HG03045 (cell line): Measurements from ENCODE around the gene TICAM2.
A peak's percentile ranks its signal among the peaks of the same experiment; 100 is the strongest.

Experiments
- ATAC-seq: cut with Tn5 transposase; IDR thresholded peaks from one replicate; pipeline ENCODE4 v1.9.1; 2021; ENCODE audit warnings: mild to moderate bottlenecking, moderate library complexity; ENCODE audit not compliant: unreplicated experiment

Gene TICAM2

GRCh38 chr5:115573133-115573532 lies 29.1 kb downstream of the TICAM2 start:
- no peak for ATAC-seq

- no peak for ATAC-seq
Observed at GRCh38 chr5:115571441-115571878, 30.8 kb downstream of the TICAM2 start.

GRCh38 chr5:115568668-115569067 lies 33.6 kb downstream of the TICAM2 start:
- ATAC-seq, result no peak

GRCh38 chr5:115565233-115565632 lies 37.0 kb downstream of the TICAM2 start:
- no peak for ATAC-seq

- ATAC-seq, result no peak
Observed at GRCh38 chr5:115561176-115561575, 41.1 kb downstream of the TICAM2 start.

GRCh38 chr5:115559524-115559923 lies 42.8 kb downstream of the TICAM2 start:
- no peak for ATAC-seq

- no peak for ATAC-seq
Observed at GRCh38 chr5:115558388-115558956, 43.8 kb downstream of the TICAM2 start.

DNA sequence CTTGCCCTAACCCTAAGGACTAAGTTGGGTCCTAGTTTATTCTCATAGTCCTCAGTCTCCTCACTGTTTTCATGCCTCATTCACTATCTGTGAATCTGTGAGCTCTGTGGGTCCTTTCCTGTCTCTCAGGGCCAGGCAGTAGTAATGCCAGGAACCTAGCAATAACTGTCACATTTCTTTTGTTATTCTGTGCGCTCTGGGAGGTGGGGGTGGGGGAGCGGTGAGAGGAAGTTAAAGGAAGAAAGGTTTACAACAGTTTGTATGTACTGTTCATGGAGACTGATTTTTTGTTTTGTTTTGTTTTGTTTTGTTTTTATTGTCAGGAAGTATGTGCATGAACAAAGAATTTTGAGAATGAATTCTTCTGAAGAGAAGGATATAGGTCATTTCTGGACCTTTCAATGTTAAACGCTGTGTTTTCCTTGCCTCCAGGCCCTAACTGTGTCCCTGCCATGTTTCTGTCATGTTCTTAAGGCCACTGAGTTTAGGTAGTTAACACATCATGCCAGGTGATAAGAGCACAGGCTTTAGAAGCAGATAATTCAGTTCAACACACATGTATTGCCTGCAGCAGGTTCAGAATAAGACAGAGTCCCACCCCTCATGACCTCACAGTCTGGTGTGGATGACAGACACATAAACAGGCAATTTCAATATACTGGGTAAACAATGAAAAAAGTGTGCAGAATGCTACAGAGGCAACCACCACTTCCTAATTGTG lies 44.5 kb downstream of the TICAM2 start:
- ATAC-seq, result no peak

GRCh38 chr5:115556276-115556675 lies 46.0 kb downstream of the TICAM2 start:
- no peak for ATAC-seq

DNA sequence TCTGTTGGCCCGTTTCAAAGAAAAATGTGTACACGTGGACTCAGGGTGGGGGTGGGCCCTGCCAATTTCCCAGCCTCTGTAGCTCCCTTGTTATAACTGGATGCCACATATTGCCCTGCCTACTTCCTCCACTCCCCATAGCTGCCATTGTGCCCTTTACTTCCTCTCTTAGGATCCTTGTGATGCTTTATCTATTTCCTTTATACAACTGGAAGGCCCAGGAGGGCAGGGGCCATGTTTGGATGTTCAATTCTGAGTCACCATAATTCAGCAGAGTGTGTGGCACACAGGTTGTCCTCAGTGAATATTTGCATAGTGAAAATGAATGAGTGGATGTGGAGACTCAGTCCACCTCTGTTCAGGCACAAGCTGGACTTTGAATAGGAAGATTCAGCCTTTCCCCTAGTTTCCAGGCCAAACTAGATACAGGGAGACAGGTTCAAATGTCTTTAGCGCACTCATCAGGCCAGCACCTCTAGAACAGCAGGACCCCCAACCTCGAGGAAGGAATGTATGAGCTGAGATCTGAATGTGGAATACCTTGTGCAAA lies 47.1 kb downstream of the TICAM2 start:
- no peak for ATAC-seq

GRCh38 chr5:115553082-115553481 lies 49.2 kb downstream of the TICAM2 start:
- no peak for ATAC-seq

DNA sequence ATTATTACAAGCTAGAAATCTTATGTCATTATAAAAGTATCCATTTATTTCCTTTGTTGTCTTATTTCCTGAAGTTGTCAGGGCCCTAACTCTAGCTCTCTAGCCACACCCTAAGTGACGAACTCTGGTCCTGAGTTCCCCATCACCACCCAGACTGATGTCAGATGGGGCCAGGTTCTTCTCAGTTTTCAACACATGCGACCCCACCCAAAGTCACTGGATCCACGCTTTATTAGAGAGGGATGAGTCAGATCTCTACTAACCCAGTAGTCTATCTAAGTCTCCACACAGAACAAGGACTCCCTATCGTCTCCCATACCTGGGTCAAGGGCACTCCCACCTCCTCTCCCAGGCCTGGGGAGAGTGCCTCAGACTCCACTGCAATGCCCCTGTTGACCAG lies 50.9 kb downstream of the TICAM2 start:
- ATAC-seq, result no peak

- no peak for ATAC-seq
Observed at GRCh38 chr5:115549154-115549553, 53.1 kb downstream of the TICAM2 start.

DNA sequence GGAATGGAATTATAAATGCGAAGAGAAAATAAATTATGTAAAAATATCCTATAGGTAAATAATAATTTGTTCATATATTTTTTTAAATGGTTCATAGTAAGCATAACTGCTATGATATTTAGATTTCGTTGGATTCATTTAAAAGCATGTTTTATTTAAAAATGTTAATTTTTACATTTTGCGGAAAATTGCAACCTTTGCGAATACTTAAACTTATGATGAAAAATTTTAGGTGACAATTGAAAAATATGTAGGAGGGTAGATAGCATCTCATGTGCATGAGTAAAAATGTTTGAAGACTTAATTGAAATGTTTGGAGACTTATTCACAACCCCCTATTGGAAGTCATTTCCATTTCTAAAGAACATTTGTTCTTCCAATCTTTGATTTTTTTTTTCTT lies 53.6 kb downstream of the TICAM2 start:
- ATAC-seq, result no peak

DNA sequence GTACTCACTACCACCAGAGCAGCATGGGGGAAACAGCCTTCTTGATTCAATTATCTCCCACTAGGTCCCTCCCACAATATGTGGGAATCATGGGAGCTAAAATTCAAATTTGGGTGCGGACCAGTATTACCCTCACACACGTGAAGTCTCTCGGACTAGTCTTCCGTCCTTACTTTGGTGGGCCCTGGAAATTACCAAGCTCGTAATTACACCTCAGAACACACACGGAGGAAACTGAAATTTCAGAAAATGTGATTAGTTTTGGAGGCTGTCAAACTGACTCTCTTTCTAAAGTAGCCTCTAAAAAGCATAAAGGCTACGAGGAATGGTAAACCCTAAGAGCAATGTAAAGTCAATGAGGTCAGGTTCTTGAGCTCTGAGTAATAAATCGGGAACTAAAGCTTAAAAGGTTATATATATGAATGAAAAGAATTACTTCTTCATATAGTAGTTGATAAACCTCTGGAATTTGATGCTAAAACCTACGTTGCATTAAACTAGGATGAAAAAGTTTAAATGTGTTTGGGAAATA lies 56.9 kb downstream of the TICAM2 start:
- no peak for ATAC-seq

GRCh38 chr5:115544436-115545350 lies 57.6 kb downstream of the TICAM2 start, which contains the start of gene FEM1C:
TSS of gene FEM1C (minus strand) at chr5:115544775. CDS start at chr5:115543493, 1,282 bp downstream.
- peak; percentile 99 for ATAC-seq

DNA sequence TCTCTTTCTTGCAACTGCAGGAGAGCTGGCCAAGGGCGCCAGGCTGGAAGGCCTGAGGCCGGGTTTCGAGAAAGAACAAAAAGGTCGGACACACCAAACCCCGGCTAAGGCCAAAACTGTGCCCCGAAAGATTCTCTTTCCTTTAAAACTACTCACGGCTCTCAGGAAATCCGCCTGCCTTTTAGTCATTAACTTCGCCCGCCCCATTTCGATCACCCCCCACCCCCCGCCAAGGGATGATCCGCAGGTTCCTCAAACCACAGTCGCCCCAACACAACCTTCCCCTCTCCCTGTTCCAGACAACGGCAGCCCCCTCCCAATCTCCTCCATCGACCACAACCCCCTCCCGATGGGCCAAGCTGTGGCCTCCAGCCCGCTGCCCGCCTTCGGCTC lies 58.2 kb downstream of the TICAM2 start:
- ATAC-seq, result no peak

GRCh38 chr5:115543365-115544042 lies 58.8 kb downstream of the TICAM2 start:
- peak; percentile 34 for ATAC-seq

GRCh38 chr5:115542651-115543364 lies 59.5 kb downstream of the TICAM2 start:
- ATAC-seq, result no peak

DNA sequence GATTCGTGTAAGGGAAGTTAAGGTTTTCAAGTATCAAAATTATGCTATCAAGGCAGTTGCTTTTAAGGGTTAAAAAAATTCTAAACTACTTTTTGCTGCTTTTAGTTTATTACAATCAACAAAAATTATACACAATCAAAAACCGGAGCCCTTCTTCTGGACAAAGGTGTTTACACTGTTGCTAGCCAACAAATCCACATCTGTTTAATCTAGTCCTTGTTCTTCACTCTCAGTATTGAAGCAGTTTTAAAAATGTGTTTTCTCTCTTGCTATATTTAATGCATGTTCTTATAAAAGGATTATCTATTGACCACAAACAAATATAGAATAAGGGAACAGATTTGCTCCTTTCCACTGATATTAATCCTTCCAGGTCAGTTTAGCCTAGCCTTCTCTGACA lies 60.2 kb downstream of the TICAM2 start:
- ATAC-seq, result no peak
